WTC11 (cell line): ENCODE measurements around the gene S1PR1. TPM values are rescaled to one million over a fixed set of nuclear protein-coding genes. Genes with fewer than 3 reads are reported as not detected.

Experiments
- ATAC-seq: fragments of 200-7000 bp; cut with Tn5 transposase; 2 replicates; pipeline ENCODE4 v1.10.0; 2021; ENCODE audit warnings: mild to moderate bottlenecking, moderate library complexity
- CTCF ChIA-PET: fragments of 300-600 bp; sonication (Branson Sonifier 250); formaldehyde crosslinking; loops from one replicate; lab custom pipeline; 2021; ENCODE audit warnings: antibody characterized with exemption; lab: Charles Lee
- POLR2A ChIA-PET: fragments of 350-600 bp; sonication (Branson Sonifier 250); formaldehyde crosslinking; loops from one replicate; lab custom pipeline; 2021; ENCODE audit warnings: antibody characterized with exemption; lab: Charles Lee
- DNase-seq: peaks from one replicate; pipeline ENCODE4 v3.0.0; 2021; ENCODE audit warnings: low spot score
- H3K27ac Mint-ChIP-seq: 2 replicates; pipeline ENCODE4 v1.8.0; 2021; ENCODE audit warnings: mixed read lengths
- H3K27me3 Mint-ChIP-seq: 2 replicates; pipeline ENCODE4 v1.8.0; 2021; ENCODE audit warnings: low read depth, mild to moderate bottlenecking, moderate library complexity, mixed read lengths
- H3K36me3 Mint-ChIP-seq: 2 replicates; pipeline ENCODE4 v1.8.0; 2021; ENCODE audit warnings: mixed read lengths
- H3K4me1 Mint-ChIP-seq: 2 replicates; pipeline ENCODE4 v1.8.0; 2022; ENCODE audit warnings: mixed read lengths
- H3K4me3 Mint-ChIP-seq: 2 replicates; pipeline ENCODE4 v1.8.0; 2021; ENCODE audit warnings: mild to moderate bottlenecking, moderate library complexity, mixed read lengths
- H3K9me3 Mint-ChIP-seq: 2 replicates; pipeline ENCODE4 v1.8.0; 2021; ENCODE audit warnings: mixed read lengths
- total RNA-seq: library from RNA; stranded (reverse); gene quantifications from 3 replicates; pipeline ENCODE4 v1.2.3, GENCODE V29; 2021
- TF ChIP-seq, protein P1 (sequence below): fragments of 250-450 bp; sonication (Bioruptor Pico); IDR thresholded peaks from 2 replicates; pipeline ENCODE4 v1.9.0; 2021; ENCODE audit warnings: moderate library complexity, mild to moderate bottlenecking, inconsistent platforms, borderline replicate concordance
- TF ChIP-seq, protein P2 (sequence below): sonication (generic); formaldehyde crosslinking; IDR thresholded peaks from 2 replicates; pipeline ENCODE4 v1.8.0; 2023; ENCODE audit warnings: missing genetic modification reagents, mild to moderate bottlenecking, borderline replicate concordance

Gene S1PR1
- total RNA-seq, 1 experiment from 2014 or later, result 3.2 TPM

GRCh38 chr1:101290119-101290921 is 53.5 kb downstream of the S1PR1 start:
- H3K27me3 Mint-ChIP-seq, result no peaks in the 10 kb centered on the region; the same call in 1 of the 2 replicates
- TF ChIP-seq, protein P1, sequence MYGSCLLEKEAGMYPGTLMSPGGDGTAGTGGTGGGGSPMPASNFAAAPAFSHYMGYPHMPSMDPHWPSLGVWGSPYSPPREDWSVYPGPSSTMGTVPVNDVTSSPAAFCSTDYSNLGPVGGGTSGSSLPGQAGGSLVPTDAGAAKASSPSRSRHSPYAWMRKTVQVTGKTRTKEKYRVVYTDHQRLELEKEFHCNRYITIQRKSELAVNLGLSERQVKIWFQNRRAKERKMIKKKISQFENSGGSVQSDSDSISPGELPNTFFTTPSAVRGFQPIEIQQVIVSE (CRISPR knock-in tag), result no peak
- TF ChIP-seq, protein P2, sequence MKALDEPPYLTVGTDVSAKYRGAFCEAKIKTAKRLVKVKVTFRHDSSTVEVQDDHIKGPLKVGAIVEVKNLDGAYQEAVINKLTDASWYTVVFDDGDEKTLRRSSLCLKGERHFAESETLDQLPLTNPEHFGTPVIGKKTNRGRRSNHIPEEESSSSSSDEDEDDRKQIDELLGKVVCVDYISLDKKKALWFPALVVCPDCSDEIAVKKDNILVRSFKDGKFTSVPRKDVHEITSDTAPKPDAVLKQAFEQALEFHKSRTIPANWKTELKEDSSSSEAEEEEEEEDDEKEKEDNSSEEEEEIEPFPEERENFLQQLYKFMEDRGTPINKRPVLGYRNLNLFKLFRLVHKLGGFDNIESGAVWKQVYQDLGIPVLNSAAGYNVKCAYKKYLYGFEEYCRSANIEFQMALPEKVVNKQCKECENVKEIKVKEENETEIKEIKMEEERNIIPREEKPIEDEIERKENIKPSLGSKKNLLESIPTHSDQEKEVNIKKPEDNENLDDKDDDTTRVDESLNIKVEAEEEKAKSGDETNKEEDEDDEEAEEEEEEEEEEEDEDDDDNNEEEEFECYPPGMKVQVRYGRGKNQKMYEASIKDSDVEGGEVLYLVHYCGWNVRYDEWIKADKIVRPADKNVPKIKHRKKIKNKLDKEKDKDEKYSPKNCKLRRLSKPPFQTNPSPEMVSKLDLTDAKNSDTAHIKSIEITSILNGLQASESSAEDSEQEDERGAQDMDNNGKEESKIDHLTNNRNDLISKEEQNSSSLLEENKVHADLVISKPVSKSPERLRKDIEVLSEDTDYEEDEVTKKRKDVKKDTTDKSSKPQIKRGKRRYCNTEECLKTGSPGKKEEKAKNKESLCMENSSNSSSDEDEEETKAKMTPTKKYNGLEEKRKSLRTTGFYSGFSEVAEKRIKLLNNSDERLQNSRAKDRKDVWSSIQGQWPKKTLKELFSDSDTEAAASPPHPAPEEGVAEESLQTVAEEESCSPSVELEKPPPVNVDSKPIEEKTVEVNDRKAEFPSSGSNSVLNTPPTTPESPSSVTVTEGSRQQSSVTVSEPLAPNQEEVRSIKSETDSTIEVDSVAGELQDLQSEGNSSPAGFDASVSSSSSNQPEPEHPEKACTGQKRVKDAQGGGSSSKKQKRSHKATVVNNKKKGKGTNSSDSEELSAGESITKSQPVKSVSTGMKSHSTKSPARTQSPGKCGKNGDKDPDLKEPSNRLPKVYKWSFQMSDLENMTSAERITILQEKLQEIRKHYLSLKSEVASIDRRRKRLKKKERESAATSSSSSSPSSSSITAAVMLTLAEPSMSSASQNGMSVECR (CRISPR knock-in tag), result no peak
- TF ChIP-seq, all 79 proteins: peak for 0
- ChIA-PET POLR2A (interaction anchor here (0.6 to 1.2 kb wide), 2 partner anchors 9 to 1835 kb away, joined by 3 read pairs; no protein-coding TSS in a partner anchor), CTCF (interaction anchor here (1.0 to 2.2 kb wide), 6 partner anchors 12 to 67 kb away, joined by 3 to 9 read pairs (median 4); no protein-coding TSS in a partner anchor)
- no peak overlapping the region for H3K27ac Mint-ChIP-seq
- DNase-seq, result no peak
- H3K4me3 Mint-ChIP-seq, result no peak overlapping the region
- ATAC-seq, result no peak
- H3K9me3 Mint-ChIP-seq, result peaks cover 3% of the 10 kb centered on the region
- H3K36me3 Mint-ChIP-seq, result no peaks in the 10 kb centered on the region
- peaks cover 21% of the 10 kb centered on the region for H3K4me1 Mint-ChIP-seq

Other genes with a start within 250 kb of the S1PR1 start
- 64.8 to 66.3 TPM (median 65.5 TPM) in 3 replicates for gene DPH5, start 211.2 kb upstream of the S1PR1 start, total RNA-seq